NB4 (cell line): Measurements from ENCODE around the gene EML3.
"Not testable (repeated sequence)": the region's sequence is repeated elsewhere in the genome, so short reads cannot be mapped to it uniquely, and the experiment has no call there.

Source experiments
- DNase-seq: peaks from one replicate; pipeline ENCODE4 v3.0.0; 2010; ENCODE audit warnings: low read depth
- H3K4me3 ChIP-seq: one replicate; pipeline ENCODE4 v1.5.1; 2011; ENCODE audit warnings: mild to moderate bottlenecking, low read depth, low read length, moderate library complexity
- CTCF ChIP-seq: IDR thresholded peaks from one replicate; pipeline ENCODE4 v1.5.1; 2012; ENCODE audit warnings: low read depth, low read length
- MAX ChIP-seq: IDR thresholded peaks from 2 replicates; pipeline ENCODE4 v1.6.1; 2011; ENCODE audit warnings: low read depth, low read length
- MYC ChIP-seq: IDR thresholded peaks from 2 replicates; pipeline ENCODE4 v1.6.1; 2011; ENCODE audit warnings: low read depth, low read length
- POLR2A ChIP-seq: IDR thresholded peaks from 2 replicates; pipeline ENCODE4 v1.6.1; 2011; ENCODE audit warnings: mild to moderate bottlenecking; ENCODE audit not compliant: insufficient read length; ENCODE audit errors: extremely low read depth

EML3 gene

GRCh38 chr11:62574363-62575071, 38.1 kb downstream of the EML3 start:
- peak overlapping the region; percentile 84 for H3K4me3 ChIP-seq
- TF ChIP-seq MYC (peak; percentile 80), POLR2A (peak; percentile 5), CTCF (no peak), MAX (no peak)
- peak; percentile 72 for DNase-seq

GRCh38 chr11:62573592-62574362, 38.8 kb downstream of the EML3 start, which contains the start of gene EEF1G:
Gene EEF1G, minus strand, starts transcription at chr11:62573891. Its CDS starts 49 bp downstream, at chr11:62573842.
- TF ChIP-seq POLR2A (peak; percentile 88), MAX (peak; percentile 52), CTCF (no peak), MYC (peak; percentile 67)
- H3K4me3 ChIP-seq: peak within 1 kb of the TSS; percentile 99
- DNase-seq: peak; percentile 100

GRCh38 chr11:62573006-62573591, 39.5 kb downstream of the EML3 start:
- H3K4me3 ChIP-seq: peak overlapping the region; percentile 99
- TF ChIP-seq MYC (no peak), POLR2A (no peak), MAX (no peak)
- DNase-seq: peak; percentile 59

- no peak for DNase-seq
- TF ChIP-seq MAX (no peak), POLR2A (no peak), MYC (no peak), CTCF (no peak)
- H3K4me3 ChIP-seq: peak overlapping the region; percentile 99
These were observed 40.1 kb downstream of the EML3 start for GRCh38 chr11:62572431-62572830.

GRCh38 chr11:62571493-62571892, 41.1 kb downstream of the EML3 start:
- peak overlapping the region; percentile 99 for H3K4me3 ChIP-seq
- DNase-seq: not testable (repeated sequence)

GRCh38 chr11:62570903-62571302, 41.7 kb downstream of the EML3 start:
- H3K4me3 ChIP-seq: peak overlapping the region; percentile 99
- DNase-seq: not testable (repeated sequence)

GRCh38 chr11:62569611-62570010, 43.0 kb downstream of the EML3 start:
- no peak for TF ChIP-seq MAX
- TF ChIP-seq MYC: no peak
- TF ChIP-seq POLR2A: no peak
- TF ChIP-seq CTCF: no peak
- no peak overlapping the region for H3K4me3 ChIP-seq
- no peak for DNase-seq
